Astrocyte (in vitro differentiated cells and primary cell): ENCODE data around the gene SLC1A1.

Experiments used
- EZH2 ChIP-seq: IDR thresholded peaks from 2 replicates; pipeline ENCODE4 v1.6.1; 2012; ENCODE audit warnings: mild to moderate bottlenecking, low read length, inconsistent platforms; ENCODE audit not compliant: insufficient read depth
- TF ChIP-seq, protein P1 (sequence below): IDR thresholded peaks from 2 replicates; pipeline ENCODE4 v1.5.1; 2011; ENCODE audit warnings: low read depth, mild to moderate bottlenecking, inconsistent platforms, low read length, moderate library complexity; ENCODE audit not compliant: insufficient read depth

DNA sequence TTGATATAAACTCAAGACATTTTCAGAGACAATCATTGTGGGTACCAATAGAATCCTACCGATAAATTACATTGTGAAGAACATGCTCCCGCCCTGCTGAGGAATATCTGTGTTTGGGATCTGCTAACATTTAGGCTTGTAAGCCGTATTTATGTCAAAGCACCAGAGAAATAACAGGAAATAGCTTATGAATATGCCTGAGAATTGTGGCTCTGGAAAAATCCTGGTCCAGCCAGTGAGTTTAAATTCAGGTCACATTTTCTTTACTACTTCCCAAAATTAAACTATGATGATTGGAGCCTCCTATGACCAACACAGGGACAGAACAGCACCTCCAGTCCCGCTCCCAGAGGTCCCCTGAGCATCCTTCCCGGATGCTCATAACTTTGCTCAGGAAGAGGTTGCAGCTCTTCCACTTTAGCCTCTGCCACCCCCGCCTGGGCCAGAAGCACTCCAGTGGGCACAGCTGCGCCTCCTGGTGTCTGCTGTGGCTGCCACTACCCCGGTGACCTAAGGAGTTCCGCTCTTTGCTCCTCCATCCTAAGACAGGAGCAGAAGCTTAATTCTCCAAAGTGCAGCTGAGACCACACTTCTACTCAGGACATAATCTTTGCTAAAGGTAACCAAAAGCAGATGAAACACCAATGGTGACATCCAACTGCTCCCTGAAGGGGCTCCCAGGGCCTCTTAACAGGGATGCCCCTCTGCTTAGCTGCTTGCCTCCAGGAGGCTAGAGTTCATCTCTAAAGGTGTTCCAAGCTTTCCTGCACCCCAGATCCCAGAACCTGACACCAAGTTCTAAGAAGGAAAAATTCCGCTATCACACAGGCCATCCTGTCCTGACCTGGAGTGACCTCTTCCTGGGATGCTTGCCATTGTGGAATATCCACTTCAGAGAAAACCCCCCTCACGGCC is 58.8 kb downstream of the SLC1A1 start:
- TF ChIP-seq EZH2: no peak
- TF ChIP-seq, protein P1, sequence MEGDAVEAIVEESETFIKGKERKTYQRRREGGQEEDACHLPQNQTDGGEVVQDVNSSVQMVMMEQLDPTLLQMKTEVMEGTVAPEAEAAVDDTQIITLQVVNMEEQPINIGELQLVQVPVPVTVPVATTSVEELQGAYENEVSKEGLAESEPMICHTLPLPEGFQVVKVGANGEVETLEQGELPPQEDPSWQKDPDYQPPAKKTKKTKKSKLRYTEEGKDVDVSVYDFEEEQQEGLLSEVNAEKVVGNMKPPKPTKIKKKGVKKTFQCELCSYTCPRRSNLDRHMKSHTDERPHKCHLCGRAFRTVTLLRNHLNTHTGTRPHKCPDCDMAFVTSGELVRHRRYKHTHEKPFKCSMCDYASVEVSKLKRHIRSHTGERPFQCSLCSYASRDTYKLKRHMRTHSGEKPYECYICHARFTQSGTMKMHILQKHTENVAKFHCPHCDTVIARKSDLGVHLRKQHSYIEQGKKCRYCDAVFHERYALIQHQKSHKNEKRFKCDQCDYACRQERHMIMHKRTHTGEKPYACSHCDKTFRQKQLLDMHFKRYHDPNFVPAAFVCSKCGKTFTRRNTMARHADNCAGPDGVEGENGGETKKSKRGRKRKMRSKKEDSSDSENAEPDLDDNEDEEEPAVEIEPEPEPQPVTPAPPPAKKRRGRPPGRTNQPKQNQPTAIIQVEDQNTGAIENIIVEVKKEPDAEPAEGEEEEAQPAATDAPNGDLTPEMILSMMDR: no peak
